GM18870 (cell line): ENCODE data around the gene ZNF212.
"Not testable (repeated sequence)": the region's sequence is repeated elsewhere in the genome, so short reads cannot be mapped to it uniquely, and the experiment has no call there.

Experiments
- ATAC-seq: cut with Tn5 transposase; IDR thresholded peaks from one replicate; pipeline ENCODE4 v1.9.1; 2021; ENCODE audit warnings: moderate library complexity; ENCODE audit not compliant: unreplicated experiment

The ZNF212 gene

GRCh38 chr7:149251518-149251917 lies 12.1 kb downstream of the ZNF212 start:
- not testable (repeated sequence) for ATAC-seq

GRCh38 chr7:149252378-149252777 lies 12.9 kb downstream of the ZNF212 start:
- no peak for ATAC-seq

GRCh38 chr7:149253665-149254064 lies 14.2 kb downstream of the ZNF212 start:
- no peak for ATAC-seq

- no peak for ATAC-seq
Measured at GRCh38 chr7:149254181-149254858, 14.9 kb downstream of the ZNF212 start.

- ATAC-seq = no peak
Measured at GRCh38 chr7:149255174-149255573, 15.7 kb downstream of the ZNF212 start.

- ATAC-seq = no peak
Measured at GRCh38 chr7:149256568-149256967, 17.1 kb downstream of the ZNF212 start.

GRCh38 chr7:149257146-149257545 lies 17.7 kb downstream of the ZNF212 start:
- no peak for ATAC-seq

GRCh38 chr7:149261316-149261828 lies 21.9 kb downstream of the ZNF212 start:
- peak; percentile 46 for ATAC-seq

GRCh38 chr7:149261829-149262617 lies 22.6 kb downstream of the ZNF212 start, which contains the start of gene ZNF783:
TSS of gene ZNF783 (plus strand) at chr7:149262196. CDS start at chr7:149262334, 138 bp downstream.
- peak; percentile 63 for ATAC-seq

GRCh38 chr7:149266451-149266850 lies 27.0 kb downstream of the ZNF212 start:
- ATAC-seq = no peak

- no peak for ATAC-seq
Measured at GRCh38 chr7:149267733-149268132, 28.3 kb downstream of the ZNF212 start.

GRCh38 chr7:149274424-149274823 lies 35.0 kb downstream of the ZNF212 start:
- ATAC-seq = not testable (repeated sequence)

GRCh38 chr7:149277871-149278270 lies 38.4 kb downstream of the ZNF212 start:
- no peak for ATAC-seq

- ATAC-seq = no peak
Measured at GRCh38 chr7:149278396-149278795, 38.9 kb downstream of the ZNF212 start.

- ATAC-seq = no peak
Measured at GRCh38 chr7:149279111-149279743, 39.8 kb downstream of the ZNF212 start.

GRCh38 chr7:149280151-149280550 lies 40.7 kb downstream of the ZNF212 start:
- no peak for ATAC-seq

- ATAC-seq = no peak
Measured at GRCh38 chr7:149280661-149281507, 41.4 kb downstream of the ZNF212 start.

- no peak for ATAC-seq
Measured at GRCh38 chr7:149281508-149282330, 42.3 kb downstream of the ZNF212 start.

- ATAC-seq = no peak
Measured at GRCh38 chr7:149282331-149282655, 42.8 kb downstream of the ZNF212 start.

GRCh38 chr7:149283321-149283720 lies 43.9 kb downstream of the ZNF212 start:
- no peak for ATAC-seq
